GM13976 (cell line): Measurements from ENCODE around the gene RNF111.

Experiments
- DNase-seq: peaks from one replicate; pipeline ENCODE4 v3.0.0; 2012; ENCODE audit warnings: low spot score
- CTCF ChIP-seq: IDR thresholded peaks from 2 replicates; pipeline ENCODE4 v1.5.1; 2012; ENCODE audit warnings: borderline replicate concordance, mild to moderate bottlenecking; ENCODE audit not compliant: insufficient read depth; ENCODE audit errors: extremely low read depth, missing control alignments, control extremely low read depth
- in situ Hi-C: fragments of 300-500 bp; cut with MboI; formaldehyde crosslinking; loops from one replicate; pipeline ENCODE4 v1.12.0; 2022; ENCODE audit warnings: low sequenced_read_pairs, mixed read lengths, inconsistent platforms; ENCODE audit not compliant: unreplicated experiment

RNF111 gene

GRCh38 chr15:58981808-58982475 lies 5.5 kb upstream of the RNF111 start:
- in situ Hi-C loops: no loop called here
- no peak for TF ChIP-seq CTCF
- DNase-seq: peak; percentile 56

- DNase-seq: no peak
- in situ Hi-C loops: no loop called here
- TF ChIP-seq CTCF: no peak
Observed at GRCh38 chr15:58983261-58983660, 4.2 kb upstream of the RNF111 start.

GRCh38 chr15:58985443-58985842 lies 2.0 kb upstream of the RNF111 start:
- in situ Hi-C loops: no loop called here
- TF ChIP-seq CTCF: no peak
- DNase-seq: no peak

GRCh38 chr15:58987036-58987435 lies 427 bp upstream of the RNF111 start:
- DNase-seq: no peak
- in situ Hi-C loops: no loop called here
- TF ChIP-seq CTCF: no peak

DNA sequence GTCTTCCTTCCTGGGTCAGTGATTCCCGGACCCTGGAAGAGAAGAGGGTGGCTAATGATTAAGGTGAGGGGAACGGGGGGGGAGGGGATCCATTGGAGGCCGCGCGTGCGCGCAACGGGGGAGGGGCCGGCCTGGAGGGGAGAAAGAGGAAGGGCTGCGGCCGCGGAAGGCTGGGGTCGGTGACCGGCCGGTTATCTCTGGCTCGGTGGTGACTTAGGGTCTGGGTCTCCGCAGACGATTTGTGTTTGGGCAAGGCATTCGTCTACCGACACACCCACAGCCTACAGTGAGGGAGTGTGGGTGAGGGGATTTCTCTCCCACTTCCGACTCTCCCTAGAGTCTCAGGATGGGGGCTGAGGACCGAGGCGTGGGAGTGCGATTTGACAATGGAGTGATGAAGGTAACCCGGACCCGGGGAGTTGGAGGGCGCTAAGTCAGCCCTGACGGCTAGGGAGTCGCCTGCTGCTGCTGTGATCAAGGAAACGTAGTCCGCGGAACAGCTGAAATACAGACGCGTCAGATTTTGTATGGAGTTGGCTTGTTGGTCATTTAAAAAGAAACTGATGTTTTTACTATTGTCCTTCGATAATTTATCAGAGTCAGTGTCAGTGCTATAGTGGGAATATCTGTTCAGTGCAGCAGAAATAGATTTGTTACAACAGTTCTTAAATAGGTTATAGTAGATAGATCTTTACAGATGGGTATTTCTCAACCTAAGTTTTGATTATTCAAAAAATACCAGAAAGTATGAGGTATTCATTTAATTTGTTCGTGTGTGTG lies 733 bp downstream of the RNF111 start:
- DNase-seq: peak; percentile 73
- TF ChIP-seq CTCF: no peak
- in situ Hi-C loops: no loop called here

GRCh38 chr15:58992181-58992580 lies 4.7 kb downstream of the RNF111 start:
- TF ChIP-seq CTCF: no peak
- in situ Hi-C loops: no loop called here
- no peak for DNase-seq
